ENCODE data around the gene MTSS2. TPM values are rescaled to one million over a fixed set of nuclear protein-coding genes. Genes with fewer than 3 reads are reported as not detected.

Gene MTSS2
- total RNA-seq, 1 experiment from 2014 or later, result 64.1 TPM

DNA sequence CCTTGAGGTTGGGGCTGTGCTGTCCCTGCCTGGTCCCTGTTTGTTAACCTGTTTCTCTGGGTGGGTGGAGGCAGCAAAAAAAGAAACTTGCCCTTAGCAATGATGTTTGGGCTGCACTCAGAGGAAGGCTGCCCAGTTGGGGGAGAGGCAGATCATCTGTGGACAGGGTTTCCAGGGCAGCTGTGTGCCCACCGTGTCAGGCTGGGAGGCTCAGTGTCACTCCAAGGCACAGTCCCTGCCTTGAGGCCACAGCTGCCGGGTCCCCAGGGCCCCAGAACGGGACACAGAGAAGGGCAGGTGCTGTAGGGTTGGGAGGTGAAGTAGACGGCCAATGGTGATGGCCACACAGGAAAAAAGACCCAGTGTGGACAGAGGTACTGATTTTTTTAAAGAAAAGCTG, 35.6 kb downstream of the MTSS2 start:
- BruUV-seq (replicated peaks), result no TSS peak
- H3K27ac Mint-ChIP-seq (ENCODE audit: unreplicated experiment), result no peak overlapping the region
- ChIA-PET POLR2A (no interaction called here), CTCF (interaction anchor here (0.7 kb wide), 1 partner anchor 125 kb away, joined by 3 read pairs; no protein-coding TSS in a partner anchor)
- H3K36me3 ChIP-seq (ENCODE audit: control insufficient read depth, insufficient read depth, low read length), result no peaks in the 10 kb centered on the region
- peaks cover 12% of the 10 kb centered on the region for H3K4me1 Mint-ChIP-seq (ENCODE audit: low read depth, unreplicated experiment)
- no peak overlapping the region for H3K4me3 Mint-ChIP-seq (ENCODE audit: unreplicated experiment)
- no peaks in the 10 kb centered on the region for H3K27me3 ChIP-seq (replicated peaks; ENCODE audit: control insufficient read depth, insufficient read depth, low read length)
- TF ChIP-seq, protein P1, sequence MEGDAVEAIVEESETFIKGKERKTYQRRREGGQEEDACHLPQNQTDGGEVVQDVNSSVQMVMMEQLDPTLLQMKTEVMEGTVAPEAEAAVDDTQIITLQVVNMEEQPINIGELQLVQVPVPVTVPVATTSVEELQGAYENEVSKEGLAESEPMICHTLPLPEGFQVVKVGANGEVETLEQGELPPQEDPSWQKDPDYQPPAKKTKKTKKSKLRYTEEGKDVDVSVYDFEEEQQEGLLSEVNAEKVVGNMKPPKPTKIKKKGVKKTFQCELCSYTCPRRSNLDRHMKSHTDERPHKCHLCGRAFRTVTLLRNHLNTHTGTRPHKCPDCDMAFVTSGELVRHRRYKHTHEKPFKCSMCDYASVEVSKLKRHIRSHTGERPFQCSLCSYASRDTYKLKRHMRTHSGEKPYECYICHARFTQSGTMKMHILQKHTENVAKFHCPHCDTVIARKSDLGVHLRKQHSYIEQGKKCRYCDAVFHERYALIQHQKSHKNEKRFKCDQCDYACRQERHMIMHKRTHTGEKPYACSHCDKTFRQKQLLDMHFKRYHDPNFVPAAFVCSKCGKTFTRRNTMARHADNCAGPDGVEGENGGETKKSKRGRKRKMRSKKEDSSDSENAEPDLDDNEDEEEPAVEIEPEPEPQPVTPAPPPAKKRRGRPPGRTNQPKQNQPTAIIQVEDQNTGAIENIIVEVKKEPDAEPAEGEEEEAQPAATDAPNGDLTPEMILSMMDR (IDR thresholded peaks at IDR 0.05; ENCODE audit: insufficient read depth in 1 of 2, low read depth in 1 of 2, low read length in 1 of 2, severe bottlenecking in 1 of 2, unreplicated experiment in 1 of 2), result no peak
- H3K9me3 ChIP-seq, result no peaks in the 10 kb centered on the region
- H3K36me3 Mint-ChIP-seq (ENCODE audit: insufficient read depth, unreplicated experiment), result no peaks in the 10 kb centered on the region
- H3K9me3 Mint-ChIP-seq (ENCODE audit: unreplicated experiment), result no peaks in the 10 kb centered on the region
- no peaks in the 10 kb centered on the region for H3K27me3 Mint-ChIP-seq (ENCODE audit: insufficient read depth, unreplicated experiment)
- no peaks in the 10 kb centered on the region for H3K4me1 ChIP-seq
- DNase-seq, result no peak
- intact Hi-C loops (cut with micrococcal nuclease; ENCODE audit: unreplicated experiment), result loop anchor here (5.0 kb wide), 1 partner anchor 268 kb away; no protein-coding TSS in a partner anchor
- no peak overlapping the region for H3K4me3 ChIP-seq (ENCODE audit: low read depth, low read length)

DNA sequence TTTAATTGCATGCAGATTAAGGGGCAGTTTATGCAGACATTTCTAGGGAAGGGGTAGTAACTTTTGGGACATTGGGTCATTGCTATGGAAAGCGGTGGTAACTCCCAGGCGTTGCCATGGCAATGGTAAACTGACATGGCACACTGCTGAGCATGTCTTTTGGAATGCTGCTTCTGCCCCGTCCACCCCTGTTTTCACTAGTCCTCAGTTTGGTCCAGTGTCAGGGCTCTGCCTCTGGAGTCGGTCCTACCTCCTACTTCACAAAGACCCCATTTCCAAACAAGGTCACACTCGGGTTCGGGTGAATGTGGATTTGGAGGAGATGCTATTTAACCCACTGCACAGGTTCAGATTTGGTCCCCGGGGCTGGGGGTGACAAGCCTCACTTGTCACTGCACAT, 36.6 kb downstream of the MTSS2 start:
- Mint-ChIP-seq H3K36me3 (ENCODE audit: insufficient read depth, unreplicated experiment) (no peaks in the 10 kb centered on the region), H3K27me3 (ENCODE audit: insufficient read depth, unreplicated experiment) (no peaks in the 10 kb centered on the region), H3K4me3 (ENCODE audit: unreplicated experiment) (no peak overlapping the region), H3K4me1 (ENCODE audit: low read depth, unreplicated experiment) (peaks cover 12% of the 10 kb centered on the region), H3K27ac (ENCODE audit: unreplicated experiment) (no peak overlapping the region), H3K9me3 (ENCODE audit: unreplicated experiment) (no peaks in the 10 kb centered on the region)
- ChIA-PET CTCF (no interaction called here), POLR2A (no interaction called here)
- no peaks in the 10 kb centered on the region for H3K36me3 ChIP-seq (ENCODE audit: control insufficient read depth, insufficient read depth, low read length)
- intact Hi-C loops (cut with micrococcal nuclease; ENCODE audit: unreplicated experiment), result no loop called here
- no peak for DNase-seq
- H3K4me1 ChIP-seq, result no peaks in the 10 kb centered on the region
- TF ChIP-seq, protein P1 (IDR thresholded peaks at IDR 0.05; ENCODE audit: insufficient read depth in 1 of 2, low read depth in 1 of 2, low read length in 1 of 2, severe bottlenecking in 1 of 2, unreplicated experiment in 1 of 2), result no peak
- H3K9me3 ChIP-seq, result no peaks in the 10 kb centered on the region
- H3K27me3 ChIP-seq (replicated peaks; ENCODE audit: control insufficient read depth, insufficient read depth, low read length), result no peaks in the 10 kb centered on the region
- BruUV-seq (replicated peaks), result no TSS peak
- no peak overlapping the region for H3K4me3 ChIP-seq (ENCODE audit: low read depth, low read length)

DNA sequence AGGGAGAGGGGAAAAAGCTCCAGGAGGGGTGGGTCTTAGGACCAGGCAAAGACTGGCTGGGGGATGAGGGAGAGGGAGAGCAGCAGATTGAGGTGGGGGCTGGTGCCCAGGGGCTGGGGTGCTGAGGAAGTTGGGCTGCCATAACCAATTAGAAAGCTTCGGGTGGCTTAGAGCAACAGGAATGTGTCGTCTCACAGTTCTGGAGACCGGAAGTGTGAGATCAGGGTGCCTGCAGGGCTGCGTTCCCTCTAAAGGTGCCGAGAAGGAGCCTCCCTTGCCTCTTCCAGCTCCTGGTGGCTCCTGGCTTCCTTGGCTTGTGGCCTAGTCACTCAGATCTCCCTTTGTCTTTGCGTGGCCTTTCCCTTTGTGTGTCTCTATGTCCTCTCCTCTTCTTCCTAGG, 37.2 kb downstream of the MTSS2 start:
- ChIA-PET POLR2A (interaction anchor here (0.7 kb wide), 1 partner anchor 14 kb away, joined by 9 read pairs; no protein-coding TSS in a partner anchor), CTCF (no interaction called here)
- intact Hi-C loops (cut with micrococcal nuclease; ENCODE audit: unreplicated experiment), result no loop called here
- Mint-ChIP-seq H3K4me3 (ENCODE audit: unreplicated experiment) (no peak overlapping the region), H3K4me1 (ENCODE audit: low read depth, unreplicated experiment) (peaks cover 6% of the 10 kb centered on the region), H3K27ac (ENCODE audit: unreplicated experiment) (no peak overlapping the region), H3K36me3 (ENCODE audit: insufficient read depth, unreplicated experiment) (no peaks in the 10 kb centered on the region), H3K9me3 (ENCODE audit: unreplicated experiment) (no peaks in the 10 kb centered on the region), H3K27me3 (ENCODE audit: insufficient read depth, unreplicated experiment) (no peaks in the 10 kb centered on the region)
- no peak for DNase-seq
- H3K36me3 ChIP-seq (ENCODE audit: control insufficient read depth, insufficient read depth, low read length), result no peaks in the 10 kb centered on the region
- no peaks in the 10 kb centered on the region for H3K4me1 ChIP-seq
- H3K9me3 ChIP-seq, result no peaks in the 10 kb centered on the region
- H3K4me3 ChIP-seq (ENCODE audit: low read depth, low read length), result no peak overlapping the region
- no TSS peak for BruUV-seq (replicated peaks)
- TF ChIP-seq, protein P1 (IDR thresholded peaks at IDR 0.05; ENCODE audit: insufficient read depth in 1 of 2, low read depth in 1 of 2, low read length in 1 of 2, severe bottlenecking in 1 of 2, unreplicated experiment in 1 of 2), result no peak
- H3K27me3 ChIP-seq (replicated peaks; ENCODE audit: control insufficient read depth, insufficient read depth, low read length), result no peaks in the 10 kb centered on the region

Measured in Caco-2 (cell line).